ENCODE measurements around the gene KDM4C. TPM values are rescaled to one million over a fixed set of nuclear protein-coding genes. Genes with fewer than 3 reads are reported as not detected.

KDM4C gene
- total and polyA plus RNA-seq, 2 of the 13 experiments (the other 11 are each of a cell fraction or from before 2014, with no cell fraction given), result 19.4 to 23.6 TPM

GRCh38 chr9:6975198-6975597 lies 217.4 kb downstream of the KDM4C start:
- H3K36me3 ChIP-seq (replicated peaks in 1 of 2; ENCODE audit: control insufficient read depth in 1 of 2, insufficient read depth in 2 of 2, low read length in 2 of 2), result 0 out of 5 replicates have a peak, but pooled peaks cover 0 to 5% of the 10 kb centered on the region in 2 experiments
- H3K27me3 ChIP-seq (ENCODE audit: control insufficient read depth in 1 of 2, insufficient read depth in 2 of 2, low read length in 2 of 2), result no peaks in the 10 kb centered on the region
- H3K9ac ChIP-seq (ENCODE audit: insufficient read depth, low read depth, low read length), result no peak overlapping the region
- H3K9me3 ChIP-seq (ENCODE audit: low read length), result no peaks in the 10 kb centered on the region
- no peaks in the 10 kb centered on the region for H4K20me1 ChIP-seq (ENCODE audit: insufficient read depth, low read length)
- in situ Hi-C loops (cut with HindIII; ENCODE audit: extremely low pct_ligation_motif_present, low pct_unique_long_range_greater_than_20kb) (no loop called here), intact Hi-C loops (cut with micrococcal nuclease; ENCODE audit: unreplicated experiment) (loop anchor here (10.0 kb wide), 1 partner anchor 60 kb away; no protein-coding TSS in a partner anchor)
- no peak overlapping the region for H2AFZ ChIP-seq (ENCODE audit: low read length)
- FAIRE-seq (no peak), DNase-seq (ENCODE audit: low spot score) (no peak), ATAC-seq (no peak)
- no peak overlapping the region for H3K4me2 ChIP-seq (ENCODE audit: low read depth, low read length)
- peaks cover 5% of the 10 kb centered on the region for H3K79me2 ChIP-seq (ENCODE audit: insufficient read depth, low read length)
- WGBS (ENCODE audit: low lambda C conversion rate), result 88% methylated on average over 2 of the region's 2 CpGs
- H3K4me1 ChIP-seq (ENCODE audit: insufficient read depth, low read length), result peaks cover 37% of the 10 kb centered on the region
- no peak overlapping the region for H3K4me3 ChIP-seq (replicated peaks in 1 of 3; ENCODE audit: insufficient read depth in 1 of 3, low read depth in 2 of 3, low read length in 3 of 3)
- H3K27ac ChIP-seq (ENCODE audit: extremely low read length, insufficient read depth, low read length), result no peak overlapping the region
- no TSS peak for BruUV-seq (replicated peaks)
- no peak for TF ChIP-seq YEATS4 (CRISPR knock-in tag; IDR thresholded peaks at IDR 0.05; ENCODE audit: borderline replicate concordance)
- no peak for TF ChIP-seq ZNF264 (CRISPR knock-in tag; IDR thresholded peaks at IDR 0.05)
- POLR2A ChIA-PET, result no interaction called here
- CTCF ChIA-PET (ENCODE audit: low intra/inter-chr PET ratio, low total read pairs), result no interaction called here

DNA sequence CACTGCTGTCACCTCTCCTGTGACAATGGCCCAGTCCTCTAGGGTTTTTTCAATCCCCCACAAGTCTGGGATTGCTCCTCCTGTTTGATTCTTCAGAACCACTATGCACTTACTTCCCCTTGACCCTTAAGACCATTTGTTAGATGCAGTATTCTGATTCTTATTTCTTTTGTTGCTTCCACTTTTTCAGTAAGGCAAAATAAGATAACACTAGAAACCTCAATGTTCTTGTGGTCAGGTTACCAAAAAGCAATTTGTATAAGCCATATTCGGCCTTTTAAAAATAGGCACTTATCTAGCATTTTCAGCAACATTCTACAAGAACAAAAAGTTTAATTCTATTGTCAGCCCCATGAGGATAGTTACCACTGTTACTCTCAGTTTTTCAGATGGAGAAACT lies 220.0 kb downstream of the KDM4C start:
- Histone ChIP-seq H3K79me2 (ENCODE audit: insufficient read depth, low read length) (no peaks in the 10 kb centered on the region), H3K9ac (ENCODE audit: insufficient read depth, low read depth, low read length) (no peak overlapping the region), H4K20me1 (ENCODE audit: insufficient read depth, low read length) (no peaks in the 10 kb centered on the region), H3K27ac (ENCODE audit: extremely low read length, insufficient read depth, low read length) (no peak overlapping the region), H3K4me1 (ENCODE audit: insufficient read depth, low read length) (peaks cover 17% of the 10 kb centered on the region), H3K4me3 (replicated peaks in 1 of 3; ENCODE audit: insufficient read depth in 1 of 3, low read depth in 2 of 3, low read length in 3 of 3) (no peak overlapping the region), H2AFZ (ENCODE audit: low read length) (no peak overlapping the region), H3K36me3 (replicated peaks in 1 of 2; ENCODE audit: control insufficient read depth in 1 of 2, insufficient read depth in 2 of 2, low read length in 2 of 2) (peaks cover 2 to 23% of the 10 kb centered on the region in 2 experiments; a peak in 3 of 5 replicates), H3K27me3 (ENCODE audit: control insufficient read depth in 1 of 2, insufficient read depth in 2 of 2, low read length in 2 of 2) (no peaks in the 10 kb centered on the region), H3K4me2 (ENCODE audit: low read depth, low read length) (no peak overlapping the region), H3K9me3 (ENCODE audit: low read length) (no peaks in the 10 kb centered on the region)
- BruUV-seq (replicated peaks), result no TSS peak
- CTCF ChIA-PET (ENCODE audit: low intra/inter-chr PET ratio, low total read pairs), result no interaction called here
- no peak for ATAC-seq
- no peak for FAIRE-seq
- in situ Hi-C loops (cut with HindIII; ENCODE audit: extremely low pct_ligation_motif_present, low pct_unique_long_range_greater_than_20kb), result no loop called here
- TF ChIP-seq ZNF550 (CRISPR knock-in tag; IDR thresholded peaks at IDR 0.05; ENCODE audit: borderline replicate concordance) (no peak), HDAC1 (CRISPR knock-in tag; IDR thresholded peaks at IDR 0.05) (no peak), ARID5B (CRISPR knock-in tag; IDR thresholded peaks at IDR 0.05) (no peak), PAF1 (CRISPR knock-in tag; IDR thresholded peaks at IDR 0.05) (no peak), BHLHE40 (IDR thresholded peaks at IDR 0.05; ENCODE audit: low read length) (no peak), ZNF460 (CRISPR knock-in tag; IDR thresholded peaks at IDR 0.05; ENCODE audit: borderline replicate concordance) (no peak), ZNF274 (CRISPR knock-in tag; IDR thresholded peaks at IDR 0.05) (no peak), FOXO1 (CRISPR knock-in tag; IDR thresholded peaks at IDR 0.05) (no peak), ZNF546 (CRISPR knock-in tag; conservative IDR thresholded peaks at IDR 0.05) (no peak)
- TF ChIP-seq, protein P1, sequence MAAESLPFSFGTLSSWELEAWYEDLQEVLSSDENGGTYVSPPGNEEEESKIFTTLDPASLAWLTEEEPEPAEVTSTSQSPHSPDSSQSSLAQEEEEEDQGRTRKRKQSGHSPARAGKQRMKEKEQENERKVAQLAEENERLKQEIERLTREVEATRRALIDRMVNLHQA (CRISPR knock-in tag; IDR thresholded peaks at IDR 0.05), result no peak
- TF ChIP-seq, protein P2, sequence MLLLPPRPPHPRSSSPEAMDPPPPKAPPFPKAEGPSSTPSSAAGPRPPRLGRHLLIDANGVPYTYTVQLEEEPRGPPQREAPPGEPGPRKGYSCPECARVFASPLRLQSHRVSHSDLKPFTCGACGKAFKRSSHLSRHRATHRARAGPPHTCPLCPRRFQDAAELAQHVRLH (CRISPR knock-in tag; IDR thresholded peaks at IDR 0.05; ENCODE audit: borderline replicate concordance, low read depth), result no peak
- intact Hi-C loops (cut with micrococcal nuclease; ENCODE audit: unreplicated experiment), result loop anchor here (10.0 kb wide), 1 partner anchor 63 kb away; no protein-coding TSS in a partner anchor
- no peak for DNase-seq (ENCODE audit: low spot score)
- POLR2A ChIA-PET, result no interaction called here
- WGBS (ENCODE audit: low lambda C conversion rate), result 95% methylated on average over 1 of the region's 1 CpG
